H9 (cell line): ENCODE data around the gene PPP1R13B. TPM values are rescaled to one million over a fixed set of nuclear protein-coding genes. Genes with fewer than 3 reads are reported as not detected.
A peak's percentile ranks its signal among the peaks of the same experiment; 100 is the strongest.

Source experiments
- DNase-seq: peaks from one replicate; pipeline ENCODE4 v3.0.0-alpha.2; 2017
- H2AFZ ChIP-seq: one replicate; pipeline ENCODE4 v1.6.1; 2013; ENCODE audit warnings: mild to moderate bottlenecking, low read length, control low read depth, moderate library complexity
- H2AK5ac ChIP-seq: 2 replicates; pipeline ENCODE4 v1.6.1; 2013; ENCODE audit warnings: low read length, control low read depth, mixed read lengths; ENCODE audit not compliant: insufficient read length
- H2BK120ac ChIP-seq: one replicate; pipeline ENCODE4 v1.6.1; 2013; ENCODE audit warnings: low read depth, mild to moderate bottlenecking, low read length, control low read depth, inconsistent platforms; ENCODE audit not compliant: poor library complexity, severe bottlenecking
- H2BK12ac ChIP-seq: 2 replicates; pipeline ENCODE4 v1.6.1; 2013; ENCODE audit warnings: low read length, control low read depth, mixed read lengths, low read depth; ENCODE audit not compliant: insufficient read length
- H2BK15ac ChIP-seq: 2 replicates; pipeline ENCODE4 v1.6.1; 2013; ENCODE audit warnings: low read depth, low read length, control low read depth
- H2BK20ac ChIP-seq: one replicate; pipeline ENCODE4 v1.6.1; 2013; ENCODE audit warnings: low read depth, mild to moderate bottlenecking, low read length, control low read depth, inconsistent platforms; ENCODE audit not compliant: poor library complexity, severe bottlenecking
- H2BK5ac ChIP-seq: 2 replicates; pipeline ENCODE4 v1.6.1; 2013; ENCODE audit warnings: low read length, control low read depth, mixed read lengths; ENCODE audit not compliant: insufficient read length
- H3K14ac ChIP-seq: 2 replicates; pipeline ENCODE4 v1.6.1; 2013; ENCODE audit warnings: low read length, control low read depth; ENCODE audit not compliant: insufficient read depth
- H3K18ac ChIP-seq: 2 replicates; pipeline ENCODE4 v1.6.1; 2013; ENCODE audit warnings: low read depth, mild to moderate bottlenecking, mixed read lengths, low read length, control low read depth; ENCODE audit not compliant: insufficient read length
- H3K23ac ChIP-seq: 2 replicates; pipeline ENCODE4 v1.6.1; 2013; ENCODE audit warnings: low read length, control low read depth, mixed read lengths, low read depth; ENCODE audit not compliant: insufficient read length
- H3K23me2 ChIP-seq: 2 replicates; pipeline ENCODE4 v1.6.1; 2013; ENCODE audit warnings: low read depth, mild to moderate bottlenecking, mixed read lengths, low read length, control low read depth; ENCODE audit not compliant: insufficient read length, poor library complexity, severe bottlenecking
- H3K27ac ChIP-seq: 2 replicates; pipeline ENCODE4 v1.5.1; 2013; ENCODE audit warnings: low read length, control low read depth, mixed read lengths, low read depth; ENCODE audit not compliant: insufficient read length
- H3K27me3 ChIP-seq: 2 replicates; pipeline ENCODE4 v1.6.1; 2013; ENCODE audit warnings: low read length, control low read depth, inconsistent platforms; ENCODE audit not compliant: insufficient read depth
- H3K4ac ChIP-seq: 2 replicates; pipeline ENCODE4 v1.6.1; 2013; ENCODE audit warnings: low read depth, mild to moderate bottlenecking, control low read depth, inconsistent platforms, low read length, moderate library complexity
- H3K4me1 ChIP-seq: 2 replicates; pipeline ENCODE4 v1.6.1; 2013; ENCODE audit warnings: low read length, control low read depth, inconsistent platforms; ENCODE audit not compliant: insufficient read depth
- H3K4me2 ChIP-seq: 2 replicates; pipeline ENCODE4 v1.6.1; 2013; ENCODE audit warnings: low read length, control low read depth, mixed read lengths; ENCODE audit not compliant: insufficient read length, insufficient read depth
- H3K56ac ChIP-seq: 2 replicates; pipeline ENCODE4 v1.6.1; 2013; ENCODE audit warnings: low read depth, mild to moderate bottlenecking, mixed read lengths, low read length, control low read depth; ENCODE audit not compliant: insufficient read length
- H3K79me1 ChIP-seq: 2 replicates; pipeline ENCODE4 v1.6.1; 2013; ENCODE audit warnings: low read depth, mild to moderate bottlenecking, moderate library complexity, low read length, control low read depth, inconsistent platforms; ENCODE audit not compliant: insufficient read depth, poor library complexity, severe bottlenecking
- H3K79me2 ChIP-seq: 2 replicates; pipeline ENCODE4 v1.6.1; 2013; ENCODE audit warnings: low read length, control low read depth, inconsistent platforms; ENCODE audit not compliant: insufficient read depth
- H3K9ac ChIP-seq: 2 replicates; pipeline ENCODE4 v1.6.1; 2013; ENCODE audit warnings: low read length, control low read depth, mixed read lengths; ENCODE audit not compliant: insufficient read length; ENCODE audit errors: extremely low read depth
- H3K9me3 ChIP-seq: one replicate; pipeline ENCODE4 v1.6.1; 2013; ENCODE audit warnings: low read depth, low read length, inconsistent platforms; ENCODE audit not compliant: control insufficient read depth
- H3T11ph ChIP-seq: one replicate; pipeline ENCODE4 v1.6.1; 2013; ENCODE audit warnings: mild to moderate bottlenecking, low read length, control low read depth, inconsistent platforms
- H4K20me1 ChIP-seq: one replicate; pipeline ENCODE4 v1.6.1; 2013; ENCODE audit not compliant: control insufficient read depth, insufficient read length, insufficient read depth
- H4K5ac ChIP-seq: 2 replicates; pipeline ENCODE4 v1.6.1; 2013; ENCODE audit warnings: low read depth, mild to moderate bottlenecking, mixed read lengths, low read length, control low read depth; ENCODE audit not compliant: insufficient read length
- H4K8ac ChIP-seq: replicated peaks from 2 replicates; pipeline ENCODE4 v1.6.1; 2013; ENCODE audit warnings: low read length, control low read depth, mixed read lengths, low read depth; ENCODE audit not compliant: insufficient read length
- H4K91ac ChIP-seq: 2 replicates; pipeline ENCODE4 v1.6.1; 2013; ENCODE audit warnings: low read depth, mild to moderate bottlenecking, moderate library complexity, mixed read lengths, low read length, control low read depth; ENCODE audit not compliant: insufficient read length
- H3K27ac Mint-ChIP-seq, 3 experiments: 2 replicates in 2 of 3; 3 replicates in 1 of 3; pipeline ENCODE4 v1.8.0; 2020 to 2021; ENCODE audit warnings: mixed read lengths in 3 of 3, mild to moderate bottlenecking in 1 of 3, moderate library complexity in 1 of 3
- H3K27me3 Mint-ChIP-seq: 2 replicates; pipeline ENCODE4 v1.8.0; 2021; ENCODE audit warnings: low read depth, mild to moderate bottlenecking, moderate library complexity, mixed read lengths
- H3K36me3 Mint-ChIP-seq, 3 experiments: 2 replicates in 2 of 3; 3 replicates in 1 of 3; pipeline ENCODE4 v1.8.0; 2020 to 2021; ENCODE audit warnings: low read depth in 3 of 3, mixed read lengths in 3 of 3; ENCODE audit not compliant: insufficient read depth in 1 of 3
- H3K4me1 Mint-ChIP-seq, 2 experiments: 2 replicates each; pipeline ENCODE4 v1.8.0; 2020; ENCODE audit warnings: mixed read lengths in 2 of 2
- H3K4me3 Mint-ChIP-seq, 2 experiments: 2 replicates in 1 of 2; 3 replicates in 1 of 2; pipeline ENCODE4 v1.8.0; 2020 to 2021; ENCODE audit warnings: mild to moderate bottlenecking in 2 of 2, mixed read lengths in 2 of 2, moderate library complexity in 1 of 2
- H3K9me3 Mint-ChIP-seq, 2 experiments: 2 replicates in 1 of 2; 3 replicates in 1 of 2; pipeline ENCODE4 v1.8.0; 2020; ENCODE audit warnings: mild to moderate bottlenecking in 2 of 2, mixed read lengths in 2 of 2, moderate library complexity in 1 of 2
- CTCF ChIP-seq: fragments of 200-600 bp; sonication (generic); conservative IDR thresholded peaks from 3 replicates; pipeline ENCODE4 v1.8.0; 2021; ENCODE audit warnings: antibody characterized with exemption, mild to moderate bottlenecking
- WGBS: extraction: QIAGEN DNeasy Blood & Tissue Kit; methylation state at CpG from one replicate; pipeline ENCODE4 v1.1.7; 2013; ENCODE audit warnings: missing lambda C conversion rate, low lambda C conversion rate, mixed read lengths; ENCODE audit not compliant: insufficient read length; ENCODE audit errors: extremely low coverage; 5-methylcytosine and 5-hydroxymethylcytosine counted together
- total RNA-seq: library from RNA; stranded (reverse); gene quantifications from 2 replicates; pipeline ENCODE4 v1.2.1, GENCODE V29; 2021

PPP1R13B gene
- total RNA-seq, 1 experiment from 2014 or later, result 6.0 TPM

GRCh38 chr14:103734081-103734888, 113.1 kb downstream of the PPP1R13B start:
- Histone ChIP-seq H4K5ac (no peak overlapping the region), H4K20me1 (peaks cover 3% of the 10 kb centered on the region), H3K56ac (no peak overlapping the region), H3K23me2 (no peaks in the 10 kb centered on the region), H3K79me2 (no peaks in the 10 kb centered on the region), H2AFZ (no peak overlapping the region), H3K23ac (no peak overlapping the region), H3K27ac (no peak overlapping the region), H3K4me2 (no peak overlapping the region), H2BK12ac (no peak overlapping the region), H2BK5ac (no peak overlapping the region), H3K14ac (no peak overlapping the region), H3T11ph (no peak overlapping the region), H3K27me3 (no peaks in the 10 kb centered on the region), H3K9ac (no peak overlapping the region), H2BK15ac (no peak overlapping the region), H2BK20ac (no peak overlapping the region), H4K91ac (no peak overlapping the region), H3K4ac (no peak overlapping the region), H3K79me1 (no peaks in the 10 kb centered on the region), H3K4me1 (no peaks in the 10 kb centered on the region), H3K9me3 (no peaks in the 10 kb centered on the region), H4K8ac (no peak overlapping the region), H2BK120ac (no peak overlapping the region), H3K18ac (no peak overlapping the region), H2AK5ac (no peak overlapping the region)
- Mint-ChIP-seq H3K36me3 (peaks cover under 1 to 42% (median 30%) of the 10 kb centered on the region in 3 experiments; a peak in 6 of 7 replicates), H3K4me1 (peaks cover 0 to 3% of the 10 kb centered on the region in 2 experiments; a peak in 2 of 4 replicates), H3K4me3 (no peak overlapping the region), H3K9me3 (no peaks in the 10 kb centered on the region), H3K27me3 (no peaks in the 10 kb centered on the region), H3K27ac (peak overlapping the region in 2 of 3 experiments; percentile 38 to 88; a peak in 5 of 7 replicates)
- DNase-seq, result no peak
- TF ChIP-seq CTCF, result no peak
- no CpG with 5 or more reads among the region's 23 CpGs for WGBS
